ENCODE results near the gene HTT.

The HTT gene

GRCh38 chr4:3225071-3225850, 150.8 kb downstream of the HTT start:
- no peak for DNase-seq

GRCh38 chr4:3225936-3226335, 151.5 kb downstream of the HTT start:
- DNase-seq = no peak

GRCh38 chr4:3226467-3226866, 152.0 kb downstream of the HTT start:
- DNase-seq = no peak

GRCh38 chr4:3226944-3227343, 152.5 kb downstream of the HTT start:
- no peak for DNase-seq

GRCh38 chr4:3227878-3228675, 153.6 kb downstream of the HTT start:
- no peak for DNase-seq

GRCh38 chr4:3228881-3229280, 154.4 kb downstream of the HTT start:
- DNase-seq = no peak

- DNase-seq = no peak
Measured at GRCh38 chr4:3229328-3229727, 154.8 kb downstream of the HTT start.

- DNase-seq = no peak
Measured at GRCh38 chr4:3229964-3230363, 155.5 kb downstream of the HTT start.

GRCh38 chr4:3231471-3231870, 157.0 kb downstream of the HTT start:
- no peak for DNase-seq

- no peak for DNase-seq
Measured at GRCh38 chr4:3232001-3232400, 157.5 kb downstream of the HTT start.

- no peak for DNase-seq
Measured at GRCh38 chr4:3232871-3233271, 158.4 kb downstream of the HTT start.

- no peak for DNase-seq
Measured at GRCh38 chr4:3233391-3234071, 159.1 kb downstream of the HTT start.

GRCh38 chr4:3234171-3235029, 159.9 kb downstream of the HTT start:
- DNase-seq = no peak

- no peak for DNase-seq
Measured at GRCh38 chr4:3235030-3235345, 160.5 kb downstream of the HTT start.

GRCh38 chr4:3235581-3235980, 161.1 kb downstream of the HTT start:
- DNase-seq = no peak

- no peak for DNase-seq
Measured at GRCh38 chr4:3236326-3236878, 161.9 kb downstream of the HTT start.

- no peak for DNase-seq
Measured at GRCh38 chr4:3237266-3237665, 162.8 kb downstream of the HTT start.

- peak; percentile 3 for DNase-seq
Measured at GRCh38 chr4:3237712-3238560, 163.5 kb downstream of the HTT start.

- DNase-seq = no peak
Measured at GRCh38 chr4:3238721-3239120, 164.2 kb downstream of the HTT start.

GRCh38 chr4:3239303-3239702, 164.8 kb downstream of the HTT start:
- no peak for DNase-seq
